IMR-90 (cell line): ENCODE results near the gene CCDC179. TPM values are rescaled to one million over a fixed set of nuclear protein-coding genes. Genes with fewer than 3 reads are reported as not detected.

Experiments used
- ATAC-seq: fragments of 200-7000 bp; cut with Tn5 transposase; 2 replicates; pipeline ENCODE4 v1.9.1; 2020; ENCODE audit warnings: low read depth, mild to moderate bottlenecking, moderate library complexity
- BruUV-seq: library from RNA; stranded (reverse); fragments of 400-500 nt; replicated peaks from 2 replicates; lab custom pipeline; 2021; lab: Mats Ljungman, UMichigan
- CTCF ChIA-PET: fragments of 300-600 bp; formaldehyde crosslinking; extraction: SDS; loops from one replicate; lab custom pipeline; 2021; ENCODE audit warnings: antibody characterized with exemption; lab: Yijun Ruan, JAX
- POLR2A ChIA-PET: fragments of 300-600 bp; sonication (Branson Sonifier 250); formaldehyde crosslinking; loops from one replicate; lab custom pipeline; 2022; ENCODE audit warnings: antibody characterized with exemption; ENCODE audit not compliant: unreplicated experiment; lab: Charles Lee
- DNase-seq: peaks from one replicate; pipeline ENCODE4 v3.0.0; 2013
- H2AFZ ChIP-seq: replicated peaks from 2 replicates; pipeline ENCODE3; 2013; ENCODE audit warnings: low read length, mild to moderate bottlenecking; ENCODE audit not compliant: poor library complexity
- H2AK5ac ChIP-seq: 2 replicates; pipeline ENCODE4 v1.6.1; 2013; ENCODE audit warnings: low read depth, low read length, inconsistent platforms
- H2AK9ac ChIP-seq: replicated peaks from 2 replicates; pipeline ENCODE3; 2013; ENCODE audit warnings: mild to moderate bottlenecking, low read depth, low read length, moderate library complexity; ENCODE audit not compliant: poor library complexity
- H2BK120ac ChIP-seq: 2 replicates; pipeline ENCODE4 v1.6.1; 2013; ENCODE audit warnings: low read depth, low read length, inconsistent platforms
- H2BK15ac ChIP-seq: 3 replicates; pipeline ENCODE4 v1.6.1; 2013; ENCODE audit warnings: low read depth, low read length, inconsistent platforms
- H2BK20ac ChIP-seq: 2 replicates; pipeline ENCODE4 v1.6.1; 2013; ENCODE audit warnings: low read depth, mild to moderate bottlenecking, inconsistent platforms, low read length, moderate library complexity
- H2BK5ac ChIP-seq: 2 replicates; pipeline ENCODE4 v1.6.1; 2013; ENCODE audit warnings: mild to moderate bottlenecking, low read depth, low read length, inconsistent platforms; ENCODE audit not compliant: poor library complexity, severe bottlenecking
- H3K14ac ChIP-seq: replicated peaks from 2 replicates; pipeline ENCODE4 v1.6.1; 2013; ENCODE audit warnings: low read depth, low read length, inconsistent platforms
- H3K18ac ChIP-seq: 2 replicates; pipeline ENCODE4 v1.6.1; 2013; ENCODE audit warnings: low read depth, low read length, control low read depth
- H3K23ac ChIP-seq: 2 replicates; pipeline ENCODE4 v1.6.1; 2013; ENCODE audit warnings: low read depth, low read length, inconsistent platforms
- H3K27ac ChIP-seq: 2 replicates; pipeline ENCODE4 v1.5.1; 2013; ENCODE audit warnings: mild to moderate bottlenecking, control low read depth, low read length; ENCODE audit not compliant: insufficient read depth
- H3K27me3 ChIP-seq: 2 replicates; pipeline ENCODE4 v1.6.1; 2013; ENCODE audit warnings: low read length; ENCODE audit not compliant: control insufficient read depth, insufficient read depth
- H3K36me3 ChIP-seq: 2 replicates; pipeline ENCODE4 v1.6.1; 2013; ENCODE audit warnings: low read length, mixed read lengths; ENCODE audit not compliant: control insufficient read depth, insufficient read depth
- H3K4ac ChIP-seq: 2 replicates; pipeline ENCODE4 v1.6.1; 2013; ENCODE audit warnings: low read depth, low read length, inconsistent platforms
- H3K4me1 ChIP-seq: 2 replicates; pipeline ENCODE4 v1.6.1; 2013; ENCODE audit warnings: low read length, mixed read lengths; ENCODE audit not compliant: control insufficient read depth, insufficient read depth
- H3K4me2 ChIP-seq: 2 replicates; pipeline ENCODE4 v1.6.1; 2013; ENCODE audit warnings: low read depth, mild to moderate bottlenecking, control low read depth, low read length, moderate library complexity
- H3K4me3 ChIP-seq: 2 replicates; pipeline ENCODE4 v1.5.1; 2013; ENCODE audit warnings: low read depth, mild to moderate bottlenecking, control low read depth, low read length, moderate library complexity; ENCODE audit not compliant: insufficient read depth
- H3K56ac ChIP-seq: 2 replicates; pipeline ENCODE4 v1.6.1; 2013; ENCODE audit warnings: low read length, inconsistent platforms; ENCODE audit not compliant: insufficient read depth; ENCODE audit errors: extremely low read depth
- H3K79me1 ChIP-seq, 2 experiments: 2 replicates each; pipeline ENCODE4 v1.6.1; 2013; ENCODE audit warnings: low read length in 2 of 2, inconsistent platforms in 1 of 2, low read depth in 1 of 2
- H3K9ac ChIP-seq: 2 replicates; pipeline ENCODE4 v1.6.1; 2013; ENCODE audit warnings: low read depth, low read length, control low read depth
- H3K9me1 ChIP-seq: 2 replicates; pipeline ENCODE4 v1.6.1; 2013; ENCODE audit warnings: low read length, inconsistent platforms; ENCODE audit not compliant: insufficient read depth
- H3K9me3 ChIP-seq: 2 replicates; pipeline ENCODE4 v1.6.1; 2013; ENCODE audit warnings: low read length; ENCODE audit not compliant: control insufficient read depth, insufficient read depth
- H4K20me1 ChIP-seq: 2 replicates; pipeline ENCODE4 v1.6.1; 2013; ENCODE audit warnings: low read length, inconsistent platforms; ENCODE audit not compliant: insufficient read depth
- H4K5ac ChIP-seq: 2 replicates; pipeline ENCODE4 v1.6.1; 2013; ENCODE audit warnings: mild to moderate bottlenecking, low read depth, low read length, control low read depth
- H4K8ac ChIP-seq, 2 experiments: 2 replicates each; pipeline ENCODE4 v1.6.1; 2013; ENCODE audit warnings: low read depth in 2 of 2, low read length in 2 of 2, control low read depth in 1 of 2, inconsistent platforms in 1 of 2
- H4K91ac ChIP-seq: 2 replicates; pipeline ENCODE4 v1.6.1; 2013; ENCODE audit warnings: low read depth, low read length, inconsistent platforms; ENCODE audit not compliant: insufficient read depth
- CHD1 ChIP-seq: IDR thresholded peaks from 2 replicates; pipeline ENCODE4 v1.6.1; 2012; ENCODE audit warnings: low read depth, low read length, improper control_type of control experiment
- FOS ChIP-seq: fragments of 150-350 bp; IDR thresholded peaks from 2 replicates; pipeline ENCODE4 v1.6.1; 2016; ENCODE audit warnings: low read depth, low read length
- MAZ ChIP-seq: IDR thresholded peaks from 2 replicates; pipeline ENCODE4 v1.6.1; 2012; ENCODE audit warnings: low read depth, mild to moderate bottlenecking, low read length, improper control_type of control experiment, moderate library complexity, borderline replicate concordance
- MXI1 ChIP-seq: IDR thresholded peaks from 2 replicates; pipeline ENCODE4 v1.6.1; 2012; ENCODE audit warnings: low read depth, mild to moderate bottlenecking, low read length, moderate library complexity, borderline replicate concordance
- NFE2L2 ChIP-seq: fragments of 150-350 bp; IDR thresholded peaks from 2 replicates; pipeline ENCODE4 v1.6.1; 2016; ENCODE audit warnings: low read depth, mild to moderate bottlenecking, low read length
- POLR2A ChIP-seq: IDR thresholded peaks from 2 replicates; pipeline ENCODE4 v1.6.1; 2012; ENCODE audit warnings: mild to moderate bottlenecking, low read depth, low read length
- RAD21 ChIP-seq: IDR thresholded peaks from 2 replicates; pipeline ENCODE4 v1.6.1; 2012; ENCODE audit warnings: low read length, improper control_type of control experiment
- WGBS, 2 experiments: methylation state at CpG; one replicate each; pipeline versions ENCODE4 v1.1.5 to v1.1.7; 2013; ENCODE audit warnings: missing lambda C conversion rate in 2 of 2; ENCODE audit not compliant: insufficient read length in 1 of 2; ENCODE audit errors: extremely low coverage in 2 of 2; 5-methylcytosine and 5-hydroxymethylcytosine counted together
- dilution Hi-C: fragments of 300-500 bp; cut with HindIII; formaldehyde crosslinking; loops from one replicate; pipeline ENCODE4 v1.14.3; 2018; ENCODE audit warnings: low sequenced_read_pairs; ENCODE audit not compliant: unreplicated experiment
- in situ Hi-C: fragments of 300-500 bp; cut with MboI; formaldehyde crosslinking; loops from 3 replicates; pipeline ENCODE4 v1.14.3; 2019; ENCODE audit warnings: low sequenced_read_pairs, inconsistent platforms, mixed read lengths
- intact Hi-C: fragments of 100-400 bp; cut with micrococcal nuclease; formaldehyde crosslinking; loops from 2 replicates; pipeline ENCODE4 v1.10.0; 2022
- polyA plus RNA-seq, 3 experiments: library from polyadenylated mRNA; depleted of rRNA; stranded (reverse); fragments of >200 nt; gene quantifications; 2 replicates each; pipeline ENCODE4 v1.2.3, GENCODE V29; 2012; ENCODE audit warnings: low replicate concordance in 1 of 3
- total RNA-seq: library from RNA; depleted of rRNA; stranded (reverse); fragments of >200 nt; gene quantifications from 2 replicates; pipeline ENCODE4 v1.2.3, GENCODE V29; 2012

The CCDC179 gene
- total and polyA plus RNA-seq, 2 of the 4 experiments (the other 2 are of a cell fraction) = not detected

DNA sequence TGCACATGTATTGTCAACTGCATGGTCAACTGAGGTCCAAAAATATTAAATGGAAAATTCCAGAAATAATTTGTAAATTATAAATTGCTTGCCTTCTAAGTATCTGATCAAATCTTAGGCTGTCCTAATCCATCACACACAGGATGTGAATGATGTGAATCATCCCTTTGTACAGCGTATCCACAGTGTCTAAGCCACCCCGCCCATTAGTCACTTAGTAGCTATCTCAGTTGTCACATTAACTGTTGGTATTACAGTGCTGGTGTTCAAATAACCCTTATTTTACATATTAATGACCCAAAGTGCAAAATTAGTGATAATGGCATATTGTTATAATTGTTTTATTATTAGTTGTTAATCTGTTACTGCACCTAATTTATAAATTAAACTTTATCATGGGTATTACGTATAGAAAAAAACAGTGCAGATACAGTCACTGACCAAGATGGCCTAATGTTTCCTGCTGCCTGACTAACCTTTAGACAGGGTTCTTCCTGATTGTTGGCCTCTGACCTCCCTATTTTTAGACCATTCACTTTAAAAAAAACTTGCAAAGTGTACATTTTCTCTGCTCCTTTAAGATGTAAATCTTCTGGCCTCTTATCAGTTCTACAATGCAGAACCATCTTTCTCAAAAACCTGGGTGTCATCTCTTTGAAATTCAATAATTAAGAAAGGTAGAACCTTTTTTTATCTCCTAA lies 27.8 kb downstream of the CCDC179 start:
- POLR2A ChIA-PET = no interaction called here
- WGBS, 2 experiments = no CpG with 5 or more reads among the region's 3 CpGs

More for the DNA sequence above, 27.8 kb downstream of the CCDC179 start:
- H3K27ac ChIP-seq = no peak overlapping the region
- H2BK20ac ChIP-seq = no peak overlapping the region
- H3K23ac ChIP-seq = no peak overlapping the region
- no peaks in the 10 kb centered on the region for H3K4me1 ChIP-seq
- H3K9me1 ChIP-seq = no peaks in the 10 kb centered on the region
- H3K9me3 ChIP-seq = no peaks in the 10 kb centered on the region
- no peaks in the 10 kb centered on the region for H3K27me3 ChIP-seq
- H2BK15ac ChIP-seq = no peak overlapping the region
- no peaks in the 10 kb centered on the region for H3K36me3 ChIP-seq
- H4K20me1 ChIP-seq = no peaks in the 10 kb centered on the region
- no peak for DNase-seq
- H2BK120ac ChIP-seq = no peak overlapping the region
- no peak overlapping the region for H3K4me3 ChIP-seq
- H2AFZ ChIP-seq = no peak overlapping the region
- H3K4me2 ChIP-seq = no peak overlapping the region
- H2AK9ac ChIP-seq = no peak overlapping the region
- no peak overlapping the region for H4K91ac ChIP-seq
- CTCF ChIA-PET = no interaction called here
- H4K5ac ChIP-seq = no peak overlapping the region
- no peak overlapping the region for H3K9ac ChIP-seq
- no peak overlapping the region for H2BK5ac ChIP-seq
- H3K4ac ChIP-seq = no peak overlapping the region
- no peak overlapping the region for H3K14ac ChIP-seq
- in situ Hi-C loops (no loop called here), dilution Hi-C loops (no loop called here), intact Hi-C loops (no loop called here)
- H2AK5ac ChIP-seq = no peak overlapping the region
- peaks cover 0 to 4% of the 10 kb centered on the region in 2 experiments; a peak in 3 of 4 replicates for H3K79me1 ChIP-seq
- H3K56ac ChIP-seq = no peak overlapping the region
- H3K18ac ChIP-seq = no peak overlapping the region
- no peak for TF ChIP-seq MAZ
- no peak for TF ChIP-seq RAD21
- no peak for TF ChIP-seq FOS
- TF ChIP-seq MXI1 = no peak
- no peak for TF ChIP-seq CHD1
- no peak for TF ChIP-seq NFE2L2
- no peak for TF ChIP-seq POLR2A
- no peak for ATAC-seq
- BruUV-seq = no TSS peak
- H4K8ac ChIP-seq = no peak overlapping the region
